Fibroblast of lung (primary cell): ENCODE measurements around the gene S100A11. TPM values are rescaled to one million over a fixed set of nuclear protein-coding genes. Genes with fewer than 3 reads are reported as not detected.

ENCODE experiments used
- DNase-seq, 2 donors: peaks; one replicate each; pipeline versions ENCODE4 v3.0.0 to v3.0.0-alpha.2; 2010; ENCODE audit warnings: low read depth in 2 of 2
- H2AFZ ChIP-seq: 2 replicates; pipeline ENCODE4 v1.5.1; 2012; ENCODE audit warnings: low read length, control low read depth, inconsistent platforms
- H3K27ac ChIP-seq: 2 replicates; pipeline ENCODE4 v1.5.1; 2011; ENCODE audit warnings: low read length, control low read depth; ENCODE audit not compliant: insufficient read depth
- H3K27me3 ChIP-seq: 2 replicates; pipeline ENCODE4 v1.5.1; 2011; ENCODE audit warnings: mild to moderate bottlenecking, low read length; ENCODE audit not compliant: control insufficient read depth, insufficient read depth
- H3K36me3 ChIP-seq: 2 replicates; pipeline ENCODE4 v1.5.1; 2011; ENCODE audit warnings: low read length; ENCODE audit not compliant: control insufficient read depth, insufficient read depth
- H3K4me1 ChIP-seq: 2 replicates; pipeline ENCODE4 v1.5.1; 2011; ENCODE audit warnings: low read length; ENCODE audit not compliant: control insufficient read depth, insufficient read depth; ENCODE audit errors: extremely low read depth
- H3K4me2 ChIP-seq: 2 replicates; pipeline ENCODE4 v1.5.1; 2011; ENCODE audit warnings: low read length, control low read depth; ENCODE audit not compliant: insufficient read depth; ENCODE audit errors: extremely low read depth
- H3K4me3 ChIP-seq, 4 experiments: fragments of 200-600 bp in 1 of 4; sonication (generic) in 1 of 4; replicated peaks in 1 of 4; 2 replicates each; pipeline ENCODE4 v1.5.1; 2011 to 2016; ENCODE audit warnings: low read length in 4 of 4, low read depth in 3 of 4, mild to moderate bottlenecking in 3 of 4, control low read depth in 2 of 4, inconsistent platforms in 1 of 4, mixed read lengths in 1 of 4; ENCODE audit not compliant: insufficient read depth in 1 of 4; ENCODE audit errors: control extremely low read depth in 1 of 4
- H3K79me2 ChIP-seq: 2 replicates; pipeline ENCODE4 v1.5.1; 2012; ENCODE audit warnings: mild to moderate bottlenecking, low read length, inconsistent platforms; ENCODE audit not compliant: control insufficient read depth, insufficient read depth
- H3K9ac ChIP-seq: 2 replicates; pipeline ENCODE4 v1.5.1; 2011; ENCODE audit warnings: mild to moderate bottlenecking, low read length, control low read depth; ENCODE audit not compliant: insufficient read depth
- H3K9me3 ChIP-seq: 2 replicates; pipeline ENCODE4 v1.5.1; 2012; ENCODE audit warnings: low read depth, low read length; ENCODE audit not compliant: control insufficient read depth, insufficient read depth
- H4K20me1 ChIP-seq: 2 replicates; pipeline ENCODE4 v1.5.1; 2011; ENCODE audit warnings: low read length; ENCODE audit not compliant: control insufficient read depth, insufficient read depth; ENCODE audit errors: extremely low read depth
- CTCF ChIP-seq, 2 donors: IDR thresholded peaks in 1 of 2; conservative IDR thresholded peaks in 1 of 2; 1 replicate in 1 of 2; 2 replicates in 1 of 2; pipeline ENCODE4 v1.5.1; 2011 to 2012; ENCODE audit warnings: low read length in 2 of 2, control low read depth in 1 of 2, inconsistent platforms in 1 of 2, low read depth in 1 of 2, mild to moderate bottlenecking in 1 of 2
- EZH2 ChIP-seq: IDR thresholded peaks from 2 replicates; pipeline ENCODE4 v1.5.1; 2012; ENCODE audit warnings: low read length, control low read depth, mild to moderate bottlenecking; ENCODE audit errors: missing control alignments
- polyA plus RNA-seq, 2 donors: library from polyadenylated mRNA; depleted of rRNA in 1 of 2; stranded (reverse) in 1 of 2; unstranded in 1 of 2; fragments of >200 nt; gene quantifications; 2 replicates each; pipeline ENCODE4 v1.2.1, GENCODE V29; 2011 to 2012; ENCODE audit warnings: missing spikeins in 1 of 2
- total RNA-seq: library from RNA; depleted of rRNA; stranded (reverse); fragments of >200 nt; gene quantifications from 2 replicates; pipeline ENCODE4 v1.2.1, GENCODE V29; 2014

S100A11 gene
- total and polyA plus RNA-seq, 2 donors (not counting 1 experiment from before 2014, with no cell fraction given): 55.8 to 1,144 TPM

- Histone ChIP-seq H4K20me1 (no peaks in the 10 kb centered on the region), H3K36me3 (no peaks in the 10 kb centered on the region), H3K9me3 (no peaks in the 10 kb centered on the region), H3K4me1 (peaks cover 10% of the 10 kb centered on the region), H3K79me2 (no peaks in the 10 kb centered on the region), H3K4me3 (no peak overlapping the region), H3K27me3 (peaks cover 24% of the 10 kb centered on the region), H3K9ac (no peak overlapping the region), H2AFZ (peak overlapping the region; percentile 47), H3K4me2 (peak overlapping the region; percentile 4), H3K27ac (peak overlapping the region; percentile 26)
- DNase-seq: peak; percentile 97
- TF ChIP-seq CTCF (conservative IDR thresholded peaks at IDR 0.05 in 1 of 2, IDR thresholded peaks at IDR 0.05 in 1 of 2; ENCODE audit: low read depth in 1 of 2, low read length in 2 of 2) (peak; percentile 96 to 99), EZH2 (no peak)
These were observed 34.9 kb downstream of the S100A11 start for GRCh38 chr1:152001631-152002584.

DNA sequence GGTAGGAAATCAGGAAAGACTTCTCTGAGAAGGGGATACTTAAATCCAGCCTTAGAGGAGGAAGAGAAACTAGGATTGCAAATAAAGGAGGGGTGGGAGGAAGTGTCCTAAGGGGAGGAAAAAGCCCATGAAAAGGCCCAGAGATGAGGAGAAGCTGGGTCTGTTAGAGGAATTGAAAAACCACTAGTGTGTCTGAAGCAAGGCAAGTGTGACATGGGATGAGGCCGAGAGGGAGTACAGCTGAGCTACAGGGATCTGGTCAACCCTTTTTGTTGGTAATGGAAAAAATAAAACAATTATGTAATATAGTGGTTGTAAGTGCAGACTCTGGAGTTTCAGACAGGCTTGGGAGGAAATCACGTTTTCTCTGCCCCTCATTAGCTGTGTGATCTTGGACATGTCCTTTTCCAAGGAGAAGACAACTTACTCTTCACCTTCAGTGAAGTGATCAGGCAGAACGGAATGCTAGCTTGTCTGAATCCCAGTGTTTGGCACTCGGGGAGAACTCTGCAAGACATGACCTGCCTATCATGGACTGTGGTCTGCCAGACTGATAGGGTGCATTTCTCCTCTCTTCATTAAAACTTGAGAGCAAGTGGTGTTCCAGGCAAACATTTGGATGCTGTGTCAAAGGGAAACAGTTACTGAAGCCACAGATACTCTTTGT is 35.7 kb downstream of the S100A11 start:
- H3K4me1 ChIP-seq: peaks cover 11% of the 10 kb centered on the region
- H3K9ac ChIP-seq: no peak overlapping the region
- H3K9me3 ChIP-seq: no peaks in the 10 kb centered on the region
- TF ChIP-seq CTCF (conservative IDR thresholded peaks at IDR 0.05 in 1 of 2, IDR thresholded peaks at IDR 0.05 in 1 of 2; ENCODE audit: low read depth in 1 of 2, low read length in 2 of 2) (no peak), EZH2 (no peak)
- H3K4me2 ChIP-seq: peak overlapping the region; percentile 4
- no peaks in the 10 kb centered on the region for H3K36me3 ChIP-seq
- H2AFZ ChIP-seq: peak overlapping the region; percentile 47
- DNase-seq: no peak
- peaks cover 19% of the 10 kb centered on the region for H3K27me3 ChIP-seq
- H3K79me2 ChIP-seq: no peaks in the 10 kb centered on the region
- H4K20me1 ChIP-seq: no peaks in the 10 kb centered on the region
- H3K4me3 ChIP-seq: no peak overlapping the region
- peak overlapping the region; percentile 26 for H3K27ac ChIP-seq
